SU-DHL-6 (cell line): ENCODE data around the gene FAM118A.

ENCODE experiments used
- CTCF ChIP-seq: fragments of 200-600 bp; sonication (generic); IDR thresholded peaks from one replicate; pipeline ENCODE4 v1.5.1; 2017; ENCODE audit warnings: antibody characterized with exemption, mild to moderate bottlenecking, low read length, moderate library complexity; ENCODE audit not compliant: insufficient read depth, poor library complexity, severe bottlenecking
- EZH2phosphoT487 ChIP-seq: fragments of 200-600 bp; sonication (generic), shearing (Covaris generic); conservative IDR thresholded peaks from 2 replicates; pipeline ENCODE4 v1.6.1; 2018; ENCODE audit warnings: mild to moderate bottlenecking, antibody characterized with exemption, low read length, moderate library complexity, mixed read lengths

GRCh38 chr22:45335021-45335818, 25.5 kb downstream of the FAM118A start:
- TF ChIP-seq CTCF (no peak), EZH2phosphoT487 (no peak)
